GM12875 (cell line): Measurements from ENCODE around the gene RLN3.

ENCODE experiments used
- H3K4me3 ChIP-seq: one replicate; pipeline ENCODE4 v1.5.1; 2011; ENCODE audit warnings: low read depth, low read length, control low read depth
- CTCF ChIP-seq: IDR thresholded peaks from 2 replicates; pipeline ENCODE4 v1.5.1; 2011; ENCODE audit warnings: low read depth, mild to moderate bottlenecking, control low read depth, inconsistent platforms, low read length, moderate library complexity, borderline replicate concordance; ENCODE audit not compliant: insufficient read depth

RLN3 gene

DNA sequence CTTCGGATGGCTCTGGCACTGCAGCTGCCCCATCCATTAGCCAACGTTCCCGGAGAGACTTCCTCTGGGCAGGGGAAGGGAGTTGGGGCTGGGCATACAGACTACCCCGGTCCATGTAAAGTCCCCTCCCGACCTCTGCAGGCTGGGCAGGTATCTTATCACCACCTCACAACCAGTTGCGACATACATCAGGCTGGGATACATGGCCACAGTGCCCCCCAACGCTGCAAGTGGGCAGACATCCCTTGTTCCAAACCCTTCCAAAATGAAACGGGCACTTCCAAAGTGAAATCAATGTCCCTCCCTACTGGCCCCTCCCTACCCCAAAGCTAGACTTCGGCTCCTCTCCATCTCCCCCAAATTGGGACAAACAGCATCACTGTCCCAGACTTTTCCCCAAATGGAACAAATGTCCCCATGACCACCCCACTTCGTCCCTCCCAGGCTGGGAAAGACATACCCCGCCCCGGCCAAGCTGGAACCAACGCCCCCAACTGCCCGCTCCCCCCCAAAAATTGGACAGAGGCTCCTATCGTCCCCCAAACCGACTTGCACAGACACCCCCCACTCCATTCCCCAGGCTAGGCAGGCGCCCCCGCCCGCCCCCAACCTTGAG is 28.9 kb downstream of the RLN3 start:
- no peak for TF ChIP-seq CTCF
- H3K4me3 ChIP-seq, result no peak overlapping the region

- no peak for TF ChIP-seq CTCF
- no peak overlapping the region for H3K4me3 ChIP-seq
These were observed 30.5 kb downstream of the RLN3 start for GRCh38 chr19:14058182-14059092.

GRCh38 chr19:14059093-14059480 is 31.1 kb downstream of the RLN3 start:
- peak; percentile 95 for TF ChIP-seq CTCF
- no peak overlapping the region for H3K4me3 ChIP-seq

GRCh38 chr19:14059652-14060155 is 31.8 kb downstream of the RLN3 start:
- no peak for TF ChIP-seq CTCF
- no peak overlapping the region for H3K4me3 ChIP-seq

GRCh38 chr19:14061081-14061749 is 33.3 kb downstream of the RLN3 start:
- no peak overlapping the region for H3K4me3 ChIP-seq
- TF ChIP-seq CTCF, result no peak

DNA sequence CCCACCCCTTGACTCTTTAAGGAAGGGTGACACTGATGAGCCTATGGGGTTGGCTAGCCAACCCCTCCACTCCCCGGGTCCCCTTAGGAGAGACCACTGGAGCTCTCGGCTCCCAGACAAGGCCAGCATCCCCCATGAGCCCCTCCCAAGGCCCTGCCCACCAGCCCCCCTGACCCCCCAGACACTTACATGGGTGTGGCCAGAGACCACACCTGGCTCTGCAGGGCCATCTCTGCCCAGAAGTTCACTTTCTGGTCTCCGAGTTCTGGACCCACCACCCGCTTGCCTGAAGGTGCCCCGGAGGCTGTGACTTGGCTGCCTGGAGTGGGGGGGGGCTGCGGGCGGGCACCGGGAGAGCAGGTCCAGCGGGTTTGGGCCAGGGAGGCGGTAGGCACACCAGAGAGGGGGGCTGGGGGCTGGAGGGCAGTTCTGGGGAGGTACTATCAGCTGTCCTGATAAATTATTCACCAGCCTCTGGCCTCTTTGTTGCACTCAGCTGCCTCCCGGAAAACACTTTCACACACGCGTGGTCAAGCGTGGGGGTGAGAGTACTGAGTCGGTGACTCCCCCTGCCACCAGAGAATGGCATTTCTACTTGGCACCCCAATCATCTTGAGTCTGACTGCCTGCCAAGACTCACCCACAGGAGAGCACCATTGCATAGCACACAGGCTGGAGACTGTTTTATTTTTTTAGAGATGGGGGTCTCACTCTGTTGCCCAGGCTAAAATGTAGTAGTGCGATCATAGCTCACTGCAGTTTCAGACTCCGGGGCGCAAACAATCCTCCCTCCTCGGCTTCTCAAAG is 34.0 kb downstream of the RLN3 start, which contains the start of gene PALM3:
PALM3 (minus strand) TSS at position 326 of the 807 bp plus-strand sequence; CDS start at position 230, 96 bp downstream.
- no peak for TF ChIP-seq CTCF
- H3K4me3 ChIP-seq, result no peak within 1 kb of the TSS
